Stimulated activated CD8-positive, alpha-beta memory T cell treated with anti-CD3 and anti-CD28 coated beads, Interleukin-7, amount 100 ng/mL, for 4 hours (primary cell): ENCODE measurements around the gene UBTD1.
"Not testable (repeated sequence)": the region's sequence is repeated elsewhere in the genome, so short reads cannot be mapped to it uniquely, and the experiment has no call there.

ENCODE experiments used
- DNase-seq, 2 donors: peaks; one replicate each; pipeline ENCODE4 v3.0.0-alpha.2; 2020; ENCODE audit warnings: low read depth in 2 of 2

The UBTD1 gene

DNA sequence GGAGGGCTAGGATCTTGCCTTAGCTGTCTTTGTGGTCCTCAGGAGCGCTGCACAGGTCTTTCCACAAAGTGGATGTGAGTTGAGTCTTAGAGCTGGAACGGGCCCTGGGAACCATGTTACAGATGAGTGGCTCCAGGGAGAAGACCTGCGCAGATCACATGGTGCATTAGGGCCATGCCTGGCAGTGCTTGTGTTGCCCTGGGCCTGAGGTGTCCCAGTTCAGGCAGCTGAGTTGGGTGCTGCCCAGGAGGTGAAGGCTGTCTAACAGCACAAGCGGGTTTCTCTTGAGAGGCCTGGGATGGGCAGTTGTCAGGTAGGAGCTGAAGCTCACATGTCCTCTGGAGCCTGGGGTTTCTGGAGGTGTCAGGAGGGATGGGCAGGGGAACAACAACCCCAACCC, 40.1 kb downstream of the UBTD1 start:
- no peak for DNase-seq

GRCh38 chr10:97539523-97540200, 40.9 kb downstream of the UBTD1 start:
- DNase-seq: no peak

DNA sequence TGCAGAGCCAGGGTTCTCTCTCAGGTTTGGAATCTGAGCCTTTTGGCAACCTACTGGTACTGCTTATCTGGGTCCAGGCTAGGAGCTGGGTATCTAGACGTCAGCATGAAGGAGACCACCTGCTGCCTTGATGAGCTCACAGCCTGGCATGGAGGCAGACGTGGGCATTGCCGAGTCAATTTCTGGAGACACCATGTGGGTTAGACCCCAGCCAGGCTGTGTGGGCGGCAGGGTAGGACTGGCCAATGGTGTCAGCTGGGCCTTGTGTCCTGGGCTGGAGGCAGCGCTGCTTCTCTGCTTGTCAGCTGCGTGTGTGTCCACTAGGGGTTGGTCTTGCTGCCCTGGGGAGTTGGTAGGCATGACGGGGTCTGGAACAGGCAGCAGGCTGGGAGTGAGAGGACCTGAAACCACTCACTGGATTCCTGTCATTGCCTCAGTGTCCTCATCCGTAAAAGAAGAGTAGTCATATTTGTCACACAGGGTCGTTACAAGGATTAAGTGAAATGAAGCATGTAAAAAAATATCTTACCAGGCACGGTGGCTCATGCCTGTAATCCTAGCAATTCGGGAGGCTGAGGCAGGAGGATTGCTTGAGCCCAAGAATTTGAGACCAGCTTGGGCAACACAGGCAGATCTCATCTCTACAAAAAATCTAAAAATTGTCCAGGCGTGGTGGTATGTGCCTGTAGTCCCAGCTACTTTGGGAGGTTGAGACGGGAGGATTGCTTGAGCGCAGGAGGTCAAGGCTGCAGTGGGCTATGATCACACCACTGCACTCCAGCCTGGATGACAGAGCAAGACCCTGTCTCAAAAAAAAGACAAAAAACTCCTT, 42.2 kb downstream of the UBTD1 start:
- no peak for DNase-seq

DNA sequence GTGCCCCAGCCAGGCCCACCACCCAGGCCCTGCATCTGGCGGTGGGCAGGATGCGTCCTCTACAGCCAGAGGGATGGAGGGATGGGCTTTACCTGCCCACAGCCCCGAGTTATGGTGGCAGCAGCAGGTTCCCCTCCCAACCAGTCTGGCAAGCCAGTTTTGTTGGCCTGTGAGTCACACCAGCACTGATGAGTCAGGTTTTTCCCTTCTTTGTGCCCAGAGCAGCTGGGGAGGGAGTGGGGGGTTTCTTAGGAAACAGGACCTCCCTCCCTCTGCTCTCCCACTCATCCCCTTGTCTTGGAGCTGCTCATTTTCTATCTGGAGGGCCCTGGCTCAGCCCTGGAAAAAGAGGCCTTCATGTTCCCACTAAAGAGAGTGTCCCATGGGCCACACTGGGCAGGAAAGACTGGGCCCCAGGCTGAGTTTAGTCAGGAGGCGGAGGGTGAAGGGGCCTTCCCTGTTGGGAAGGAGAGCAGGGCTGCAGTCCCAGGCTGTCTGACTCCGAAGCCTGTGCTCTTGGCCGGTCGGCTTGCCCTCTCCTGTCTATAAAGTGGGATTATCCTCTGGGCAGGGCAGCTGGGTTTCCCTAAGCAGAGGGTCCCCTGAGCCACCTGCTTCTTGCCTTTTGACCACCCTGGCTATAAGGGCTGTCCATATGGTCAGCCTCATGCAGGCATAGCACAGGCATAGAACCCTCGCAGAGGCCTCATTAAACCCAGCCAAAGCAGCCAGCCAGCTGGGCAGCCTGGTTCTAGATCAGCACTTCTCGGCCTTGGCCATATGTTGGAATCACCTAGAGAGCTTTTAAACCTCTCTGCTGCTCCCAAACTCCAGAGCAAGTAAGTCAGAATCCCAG, 43.7 kb downstream of the UBTD1 start:
- peak; percentile 26 to 33 for DNase-seq

GRCh38 chr10:97543025-97543546, 44.4 kb downstream of the UBTD1 start:
- DNase-seq: peak; percentile 26 to 39

GRCh38 chr10:97546456-97547270, 47.9 kb downstream of the UBTD1 start:
- no peak for DNase-seq

- no peak for DNase-seq
Observed at GRCh38 chr10:97547271-97547600, 48.5 kb downstream of the UBTD1 start.

DNA sequence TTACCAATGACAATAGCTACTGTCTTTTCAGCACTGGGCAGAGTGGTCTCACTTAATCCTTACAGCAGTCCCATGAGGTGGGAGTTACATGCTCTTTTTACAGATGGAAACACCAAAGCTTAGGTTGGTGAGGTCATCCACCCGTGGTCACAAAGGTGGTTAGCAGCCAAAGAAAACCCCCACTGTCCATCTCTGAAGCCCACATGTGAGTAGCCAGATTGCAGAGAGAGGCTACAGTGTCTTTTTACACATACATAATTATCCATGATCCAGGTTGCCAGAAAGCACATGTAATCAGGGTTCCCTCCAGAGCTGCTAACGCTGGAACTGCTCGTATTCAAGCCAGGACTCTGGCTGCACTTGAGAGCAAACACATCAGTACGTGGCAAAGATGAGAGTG, 49.2 kb downstream of the UBTD1 start:
- no peak for DNase-seq

DNA sequence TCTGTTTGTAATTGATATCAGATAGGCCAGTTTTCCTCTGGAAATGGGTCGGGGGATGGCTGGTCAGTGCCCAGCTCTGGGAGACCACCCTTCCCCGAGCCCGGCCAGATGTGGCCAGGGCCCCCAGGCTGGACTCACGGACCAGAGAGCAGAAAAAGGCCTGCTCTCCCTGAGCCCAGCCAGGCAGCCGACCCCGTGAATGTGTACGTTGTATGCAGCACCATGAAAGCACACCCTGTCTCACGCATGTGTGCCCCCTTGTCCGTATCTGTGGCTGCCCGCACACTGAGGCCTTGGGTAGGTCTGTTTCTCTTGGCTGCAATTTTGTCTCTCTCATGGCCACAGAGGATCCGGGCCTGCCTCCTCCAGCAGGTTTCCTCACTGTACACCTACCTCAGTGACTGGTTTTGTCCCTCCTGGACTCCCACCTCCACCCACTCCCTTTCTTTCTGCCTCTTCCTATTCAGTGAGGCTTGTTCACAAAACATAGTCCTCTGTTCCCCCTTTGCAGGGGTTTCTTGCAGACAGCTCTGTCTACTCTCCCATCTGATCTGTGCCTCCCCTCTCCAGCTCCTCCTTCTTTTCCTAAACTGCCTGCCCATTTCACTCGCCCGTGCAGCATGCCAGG, 50.2 kb downstream of the UBTD1 start:
- DNase-seq: no peak

GRCh38 chr10:97549587-97550322, 51.0 kb downstream of the UBTD1 start:
- DNase-seq: no peak

DNA sequence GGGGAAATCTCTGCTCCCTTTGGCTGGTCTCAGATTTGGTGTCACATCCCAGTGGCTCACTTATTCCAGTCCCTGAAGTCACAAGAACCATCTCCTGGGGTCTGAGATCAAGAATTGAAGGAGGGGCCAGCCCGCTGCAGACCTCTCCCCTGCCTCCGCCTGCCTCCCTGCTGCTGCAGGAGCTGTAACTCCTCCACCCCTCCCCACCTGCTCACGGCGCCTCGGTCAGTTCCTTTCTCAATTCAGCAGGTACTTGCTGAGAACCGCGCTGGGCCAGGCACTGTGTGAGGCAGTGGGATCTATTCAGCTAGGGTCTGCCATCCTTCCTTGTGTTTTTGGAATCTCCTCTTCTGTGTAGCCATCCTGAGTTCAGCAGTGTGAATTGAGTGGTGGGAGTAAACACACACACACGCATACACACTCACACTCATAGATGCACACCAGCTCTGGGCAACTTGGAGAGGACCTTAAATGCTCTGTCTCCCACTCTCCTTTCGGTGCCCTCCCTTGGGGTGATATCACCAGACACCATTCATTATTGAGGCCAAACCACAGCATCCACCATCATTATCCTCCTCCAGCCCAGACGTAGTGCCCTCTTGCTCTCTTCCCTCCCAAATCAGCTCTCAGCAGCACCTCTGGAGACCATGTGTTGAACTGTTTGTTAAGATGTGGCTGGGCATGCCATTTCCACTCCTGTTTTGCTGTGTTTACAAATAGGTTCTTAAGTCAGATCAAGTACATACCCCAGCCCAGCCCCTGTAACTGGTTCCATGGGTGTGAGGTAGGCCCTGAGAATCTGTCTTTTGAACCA, 51.8 kb downstream of the UBTD1 start:
- no peak for DNase-seq

- DNase-seq: no peak
Observed at GRCh38 chr10:97551271-97551670, 52.5 kb downstream of the UBTD1 start.

DNA sequence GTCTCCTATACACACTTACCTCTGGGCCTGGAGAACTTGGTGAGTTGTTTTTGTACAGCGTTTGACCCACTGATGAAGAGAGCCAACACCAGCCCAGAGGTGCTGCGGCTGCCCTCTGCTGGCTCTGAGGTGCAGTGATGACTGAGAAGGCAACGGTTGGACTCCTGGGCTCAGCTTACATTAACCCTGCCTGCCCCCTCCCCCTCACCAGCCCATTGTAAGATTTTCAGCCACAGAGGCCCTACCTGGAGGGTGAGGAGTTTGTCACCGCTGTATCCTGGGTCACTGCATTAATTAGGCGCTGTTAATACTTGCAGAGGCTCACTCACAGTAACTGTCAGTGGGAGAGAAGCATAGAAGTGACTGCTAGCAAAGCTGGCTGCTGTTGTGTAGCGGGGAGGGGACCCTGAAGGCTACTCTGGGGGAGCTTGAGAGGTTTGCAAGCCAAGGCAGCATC, 54.9 kb downstream of the UBTD1 start:
- peak; percentile 40 to 43 for DNase-seq

DNA sequence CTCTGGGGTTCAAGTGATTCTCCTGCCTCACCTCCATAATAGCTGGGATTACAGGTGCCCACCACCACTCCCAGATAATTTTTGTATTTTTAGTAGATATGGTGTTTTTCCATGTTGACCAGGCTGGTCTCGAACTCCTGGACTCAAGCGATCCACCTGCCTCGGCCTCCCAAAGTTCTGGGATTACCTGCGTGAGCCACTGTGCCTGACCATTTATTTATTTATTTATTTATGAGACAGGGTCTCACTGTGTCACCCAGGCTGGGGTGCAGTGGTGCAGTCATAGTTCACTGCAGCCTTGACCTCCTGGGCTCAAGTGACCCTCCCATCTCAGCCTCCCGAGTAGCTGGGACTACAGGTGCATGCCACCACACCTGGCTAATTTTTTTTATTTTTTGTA, 55.6 kb downstream of the UBTD1 start:
- DNase-seq: not testable (repeated sequence)

- DNase-seq: not testable (repeated sequence)
Observed at GRCh38 chr10:97555541-97555940, 56.8 kb downstream of the UBTD1 start.

GRCh38 chr10:97560731-97561381, 62.1 kb downstream of the UBTD1 start:
- not testable (repeated sequence) for DNase-seq

DNA sequence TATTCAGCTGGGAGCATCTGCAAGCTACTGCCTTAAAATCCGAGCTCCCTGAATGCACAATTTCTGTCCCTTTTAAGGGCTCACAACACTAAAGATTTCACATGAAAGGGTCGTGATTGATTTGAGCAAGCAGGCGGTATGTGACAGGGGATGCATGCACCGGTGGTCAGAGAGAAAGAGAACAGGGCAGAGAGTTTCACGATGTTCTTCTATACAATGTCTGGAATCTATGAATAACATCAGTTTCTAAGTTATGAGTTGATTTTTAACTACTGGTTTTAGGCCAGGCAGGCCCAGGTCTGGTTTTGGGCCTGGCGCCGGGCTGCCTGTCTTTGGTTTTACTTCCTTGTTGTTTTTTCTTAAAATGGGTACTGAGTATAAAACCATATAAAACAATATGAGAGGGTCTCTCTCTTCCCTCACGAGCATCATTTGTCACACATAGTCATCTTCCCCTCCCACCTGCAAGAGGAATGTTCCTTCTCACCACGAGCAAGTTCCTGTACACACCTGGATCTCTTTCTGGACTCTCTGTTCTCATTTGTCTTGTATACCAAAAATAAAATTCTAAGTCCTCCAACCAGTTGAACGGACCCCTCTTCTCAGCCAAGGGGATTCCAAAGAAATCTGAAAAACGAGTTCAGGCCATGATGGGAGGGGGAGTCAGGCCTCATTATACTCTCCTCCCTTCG, 62.8 kb downstream of the UBTD1 start:
- not testable (repeated sequence) for DNase-seq

GRCh38 chr10:97562329-97562728, 63.6 kb downstream of the UBTD1 start:
- DNase-seq: not testable (repeated sequence)
